Measurements from ENCODE around the gene ZNF814.
"Not testable (repeated sequence)": the region's sequence is repeated elsewhere in the genome, so short reads cannot be mapped to it uniquely, and the experiment has no call there.

Gene ZNF814

GRCh38 chr19:57854117-57854516 lies 34.7 kb downstream of the ZNF814 start:
- not testable (repeated sequence) for DNase-seq

DNA sequence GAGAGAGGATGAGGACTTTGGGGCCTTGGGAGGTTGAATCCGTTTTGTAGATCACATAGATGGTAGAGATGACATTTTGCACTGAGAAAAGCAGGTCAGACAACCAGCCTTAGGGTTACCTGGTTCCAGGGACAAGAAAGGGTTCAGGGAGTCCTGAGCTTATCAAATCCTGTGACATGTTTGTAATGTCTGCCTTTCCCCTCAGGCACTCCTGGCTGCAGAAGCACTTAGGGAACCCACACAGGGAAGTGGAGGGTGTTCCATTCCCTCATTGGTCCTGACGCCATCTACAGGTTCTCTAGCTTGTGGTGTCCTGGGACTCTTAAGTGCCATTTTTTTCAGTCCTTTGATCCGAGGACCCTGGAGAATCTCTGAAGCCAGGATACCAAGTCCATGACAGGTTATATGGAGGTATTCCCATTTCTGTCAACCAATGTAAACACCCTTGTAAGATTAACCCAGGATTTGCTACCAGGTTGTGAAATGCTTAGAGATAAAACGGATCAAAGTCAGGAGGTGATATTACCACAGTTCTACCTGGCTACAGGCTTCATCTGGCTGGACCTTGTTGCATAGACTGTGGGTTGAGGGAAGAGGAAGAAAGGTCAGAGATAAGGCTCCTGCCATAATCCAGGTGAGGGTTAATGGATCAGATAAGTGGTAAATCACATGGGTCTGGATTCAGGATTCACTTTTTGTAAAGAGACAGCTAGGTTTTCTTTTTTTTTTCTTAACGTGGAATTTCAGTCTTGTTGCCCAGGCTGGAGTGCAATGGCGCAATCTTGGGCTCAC lies 36.8 kb downstream of the ZNF814 start:
- not testable (repeated sequence) for DNase-seq

DNA sequence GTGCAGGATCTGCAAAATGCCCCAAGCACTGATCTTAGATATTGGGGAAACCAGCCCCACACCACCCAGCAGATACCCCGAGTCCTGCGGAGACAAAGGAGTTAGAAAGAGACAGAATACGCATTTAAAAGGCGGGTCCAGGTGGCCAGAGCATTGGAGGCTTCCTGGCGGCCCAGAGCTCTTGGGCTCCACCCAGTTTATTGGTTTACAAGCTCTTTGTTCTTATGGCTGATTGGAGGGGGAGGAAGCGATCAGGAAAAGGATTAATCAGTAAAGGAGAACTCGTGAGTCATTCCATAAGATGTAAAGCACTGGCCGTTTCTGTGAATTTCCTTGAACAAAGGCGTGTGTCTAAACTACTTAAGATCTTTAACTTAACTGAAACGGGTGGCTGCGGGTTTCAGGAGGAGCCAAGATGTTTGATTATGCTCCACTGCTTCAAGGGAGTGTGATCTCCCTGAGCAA lies 38.3 kb downstream of the ZNF814 start:
- no peak for DNase-seq

DNA sequence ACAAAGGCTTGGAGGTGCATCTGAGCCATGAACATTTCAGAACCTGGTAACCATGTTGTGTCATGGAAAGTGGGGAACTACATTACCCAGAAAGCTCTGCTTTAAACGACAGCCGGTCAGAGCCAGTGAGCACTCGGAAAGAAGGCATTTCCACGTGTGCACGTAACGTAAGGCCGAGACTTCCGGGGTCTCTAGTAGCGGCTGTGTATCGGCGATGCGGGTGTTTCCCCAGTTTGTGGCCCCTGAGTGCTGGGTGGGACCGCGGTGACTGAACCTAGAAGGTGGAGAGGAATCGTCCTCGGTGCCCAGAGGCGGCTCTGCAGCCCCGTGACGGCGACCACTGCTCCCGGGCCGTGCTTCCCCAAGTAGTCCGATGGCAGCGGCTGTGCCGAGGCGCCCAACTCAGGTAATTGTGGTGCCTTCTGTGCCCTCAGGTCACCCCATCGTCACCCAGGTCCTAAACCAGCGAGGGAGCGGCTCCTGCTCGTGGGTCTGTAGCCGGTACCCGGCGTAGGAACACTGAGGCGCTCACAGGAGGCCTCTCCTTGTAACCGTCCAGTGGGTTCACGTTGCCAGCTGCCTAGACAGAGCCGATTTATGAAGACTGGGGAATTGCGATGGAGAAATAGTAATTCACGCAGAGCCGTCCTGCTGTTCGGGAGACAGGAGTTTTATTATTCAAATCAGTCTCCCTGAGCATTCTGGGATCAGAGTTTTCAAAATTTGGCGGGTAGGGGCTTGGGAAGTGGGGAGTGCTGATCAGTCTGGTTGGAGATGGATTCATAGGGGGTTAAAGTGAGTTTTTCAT lies 39.0 kb downstream of the ZNF814 start, which contains the start of gene ZNF587:
Gene ZNF587 (plus strand): TSS at position 194 of the 808 bp plus-strand sequence. CDS start 180 bp downstream, at position 374.
- peak; percentile 72 for DNase-seq

GRCh38 chr19:57849162-57849665 lies 39.6 kb downstream of the ZNF814 start:
- not testable (repeated sequence) for DNase-seq

DNA sequence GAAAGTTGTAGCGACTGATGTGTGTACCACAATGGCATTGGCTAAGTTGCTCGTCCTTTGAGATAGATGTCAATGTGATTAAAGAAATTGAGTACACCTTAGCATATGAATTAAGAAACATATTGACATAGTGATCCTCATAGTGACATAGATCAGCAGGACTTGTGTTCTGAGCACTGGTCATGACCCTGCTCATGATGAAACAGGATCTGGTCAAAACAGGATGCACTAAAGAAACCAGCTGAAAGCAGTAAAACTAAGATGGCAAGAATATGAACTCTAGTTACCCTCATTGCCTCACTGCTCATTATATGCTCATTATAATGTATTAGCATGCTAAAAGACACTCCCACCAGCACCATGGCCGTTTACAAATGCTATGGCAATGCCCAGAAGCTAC lies 41.7 kb downstream of the ZNF814 start:
- not testable (repeated sequence) for DNase-seq

DNA sequence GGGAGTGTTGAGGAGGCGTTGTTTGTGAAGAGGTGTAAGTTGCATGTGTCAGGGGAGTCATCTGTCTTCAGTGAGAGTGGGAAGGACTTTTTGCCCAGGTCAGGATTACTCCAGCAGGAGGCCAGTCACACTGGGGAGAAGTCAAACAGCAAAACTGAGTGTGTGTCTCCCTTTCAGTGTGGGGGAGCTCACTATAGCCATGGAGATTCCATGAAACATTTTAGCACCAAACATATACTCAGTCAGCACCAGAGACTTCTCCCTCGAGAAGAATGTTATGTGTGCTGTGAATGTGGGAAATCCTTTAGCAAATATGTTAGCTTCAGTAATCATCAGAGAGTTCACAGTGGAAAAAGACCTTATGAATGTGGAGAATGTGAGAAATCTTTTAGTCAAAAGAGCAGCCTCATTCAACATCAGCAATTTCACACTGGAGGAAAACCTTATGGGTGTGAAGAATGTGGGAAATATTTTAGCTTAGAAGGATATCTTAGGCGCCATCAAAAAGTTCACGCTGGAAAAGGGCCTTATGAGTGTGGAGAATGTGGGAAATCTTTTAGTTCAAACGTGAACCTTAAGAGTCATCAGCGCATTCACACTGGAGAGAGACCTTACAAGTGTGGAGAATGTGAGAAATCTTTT lies 47.6 kb downstream of the ZNF814 start:
- no peak for DNase-seq

DNA sequence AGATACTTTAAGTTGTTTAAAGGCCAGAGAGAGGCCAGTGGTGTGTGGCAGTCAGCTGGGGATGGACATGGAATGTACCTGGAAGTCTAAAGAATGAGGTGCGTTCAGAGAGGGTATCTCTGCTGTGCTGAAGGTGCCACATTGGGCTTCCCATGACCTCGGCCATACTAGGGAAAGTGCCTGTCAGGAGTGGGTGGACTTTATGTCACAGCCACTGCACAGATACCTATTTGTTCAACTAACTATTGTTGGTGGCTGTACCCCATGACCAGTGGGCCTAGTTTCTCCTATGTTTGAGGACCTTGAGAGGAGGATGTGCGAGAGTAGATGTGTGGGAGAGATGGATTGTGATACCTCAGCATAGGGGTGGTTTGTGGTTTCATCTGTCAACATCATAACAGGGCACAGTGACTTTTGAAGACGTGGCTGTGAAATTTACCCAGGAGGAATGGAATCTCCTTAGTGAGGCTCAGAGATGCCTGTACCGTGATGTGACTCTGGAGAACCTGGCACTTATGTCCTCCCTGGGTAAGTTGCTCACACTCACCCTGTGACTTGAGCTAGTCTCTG lies 50.1 kb downstream of the ZNF814 start:
- DNase-seq: not testable (repeated sequence)

GRCh38 chr19:57836991-57837390 lies 51.8 kb downstream of the ZNF814 start:
- not testable (repeated sequence) for DNase-seq

DNA sequence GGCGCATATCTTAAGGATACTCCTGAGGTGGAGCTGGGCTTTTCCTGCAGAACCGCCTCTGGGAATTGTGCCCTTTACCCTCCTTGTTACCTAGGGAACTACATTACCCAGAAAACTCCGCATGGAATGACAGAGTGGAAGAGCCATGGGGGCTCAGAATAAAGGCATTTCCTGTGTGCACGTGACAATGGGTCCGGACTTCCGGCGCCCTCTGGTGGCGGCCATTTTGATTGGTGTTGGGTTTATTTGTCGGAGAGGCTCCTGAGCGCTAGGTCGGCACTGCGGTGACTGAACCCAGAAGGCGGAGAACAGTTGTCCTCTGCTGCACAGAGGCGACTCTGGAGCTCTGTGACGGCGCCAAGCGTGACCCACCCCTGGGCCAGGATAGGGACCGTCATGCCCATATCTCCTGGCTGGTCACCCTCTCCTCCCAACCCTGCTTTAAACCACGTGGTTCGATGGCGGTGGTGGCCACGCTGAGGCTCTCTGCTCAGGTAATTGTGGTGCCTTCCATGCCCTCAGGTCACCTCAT lies 58.7 kb downstream of the ZNF814 start, which contains the start of gene ZNF587B:
Gene ZNF587B (plus strand): TSS at position 229 of the 532 bp plus-strand sequence. CDS start 230 bp downstream, at position 459.
- DNase-seq: peak; percentile 45

DNA sequence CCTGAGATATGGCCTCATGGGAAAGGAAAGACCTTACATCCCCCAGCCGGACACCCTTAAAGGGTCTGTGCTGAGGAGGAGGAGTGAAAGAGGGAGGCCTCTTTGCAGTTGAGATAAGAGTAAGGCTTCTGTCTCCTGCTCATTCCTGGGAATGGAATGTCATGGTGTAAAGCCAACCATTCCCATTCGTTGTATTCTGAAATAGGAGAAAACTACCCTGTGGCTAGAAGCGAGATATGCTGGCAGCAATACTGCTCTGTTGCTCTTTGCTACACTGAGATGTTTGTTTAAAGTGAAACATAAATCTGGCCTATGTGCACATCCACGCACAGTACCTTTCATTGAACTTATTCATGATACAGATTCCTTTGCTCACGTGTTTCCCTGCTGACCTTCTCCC lies 59.5 kb downstream of the ZNF814 start:
- DNase-seq: no peak

GRCh38 chr19:57825511-57825910 lies 63.3 kb downstream of the ZNF814 start:
- no peak for DNase-seq

DNA sequence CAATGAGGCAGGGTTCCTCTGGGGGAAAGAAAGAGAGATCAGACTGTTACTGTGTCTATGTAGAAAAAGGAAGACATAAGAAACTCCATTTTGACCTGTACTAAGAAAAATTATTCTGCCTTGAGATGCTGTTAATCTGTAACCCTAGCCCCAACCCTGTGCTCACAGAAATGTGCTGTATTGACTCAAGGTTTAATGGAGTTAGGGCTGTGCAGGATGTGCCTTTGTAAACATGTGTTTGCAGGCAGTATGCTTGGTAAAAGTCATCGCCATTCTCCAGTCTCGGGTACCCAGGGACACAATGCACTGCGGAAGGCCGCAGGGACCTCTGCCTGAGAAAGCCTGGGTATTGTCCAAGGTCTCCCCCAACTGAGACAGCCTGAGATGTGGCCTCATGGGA lies 65.2 kb downstream of the ZNF814 start:
- DNase-seq: not testable (repeated sequence)

DNA sequence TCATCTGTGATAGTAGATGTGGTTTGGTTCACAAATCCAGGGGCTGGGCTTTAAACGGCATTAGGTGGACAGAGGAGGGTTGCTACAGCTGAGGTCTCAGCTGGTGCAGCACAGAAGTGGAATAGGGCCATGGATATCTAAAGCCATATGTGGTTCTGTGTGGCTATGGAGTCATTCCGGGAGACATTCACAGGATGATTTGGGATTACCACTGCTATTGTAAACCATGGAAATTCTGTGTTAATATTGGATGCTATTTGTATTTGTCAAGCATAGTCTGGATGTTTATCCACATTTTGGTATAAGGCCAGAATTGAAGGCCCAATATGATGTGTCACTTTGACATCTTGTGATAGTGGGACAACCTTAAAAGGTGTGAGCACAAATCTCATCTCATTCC lies 65.7 kb downstream of the ZNF814 start:
- not testable (repeated sequence) for DNase-seq

DNA sequence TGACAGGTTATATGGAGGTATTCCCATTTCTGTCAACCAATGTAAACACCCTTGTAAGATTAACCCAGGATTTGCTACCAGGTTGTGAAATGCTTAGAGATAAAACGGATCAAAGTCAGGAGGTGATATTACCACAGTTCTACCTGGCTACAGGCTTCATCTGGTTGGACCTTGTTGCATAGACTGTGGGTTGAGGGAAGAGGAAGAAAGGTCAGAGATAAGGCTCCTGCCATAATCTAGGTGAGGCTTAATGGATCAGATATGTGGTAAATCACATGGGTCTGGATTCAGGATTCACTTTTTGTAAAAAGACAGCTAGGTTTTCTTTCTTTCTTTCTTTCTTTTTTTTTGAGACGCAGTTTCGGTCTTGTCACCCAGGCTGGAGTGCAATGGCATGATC lies 67.3 kb downstream of the ZNF814 start:
- DNase-seq: not testable (repeated sequence)

- not testable (repeated sequence) for DNase-seq
Observed at GRCh38 chr19:57821095-57821494, 67.7 kb downstream of the ZNF814 start.

DNA sequence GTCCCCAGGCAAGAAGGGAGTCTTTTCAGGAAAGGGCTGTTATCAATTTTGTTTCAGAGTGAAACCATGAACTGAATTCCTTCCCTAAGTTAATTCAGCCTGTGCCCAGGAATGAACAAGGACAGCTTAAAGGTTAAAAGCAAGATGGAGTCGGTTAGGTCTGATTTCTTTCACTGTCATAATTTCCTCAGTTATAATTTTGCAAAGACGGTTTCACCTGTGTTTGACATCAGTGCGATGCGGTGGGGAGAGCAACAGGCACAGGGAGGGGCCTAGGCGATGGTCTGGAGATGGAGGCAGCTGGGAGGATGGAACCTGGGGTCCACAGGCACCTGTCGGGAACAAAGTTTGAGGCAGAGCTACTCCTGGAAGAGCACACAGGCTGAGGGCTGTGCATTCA lies 68.2 kb downstream of the ZNF814 start:
- DNase-seq: no peak

DNA sequence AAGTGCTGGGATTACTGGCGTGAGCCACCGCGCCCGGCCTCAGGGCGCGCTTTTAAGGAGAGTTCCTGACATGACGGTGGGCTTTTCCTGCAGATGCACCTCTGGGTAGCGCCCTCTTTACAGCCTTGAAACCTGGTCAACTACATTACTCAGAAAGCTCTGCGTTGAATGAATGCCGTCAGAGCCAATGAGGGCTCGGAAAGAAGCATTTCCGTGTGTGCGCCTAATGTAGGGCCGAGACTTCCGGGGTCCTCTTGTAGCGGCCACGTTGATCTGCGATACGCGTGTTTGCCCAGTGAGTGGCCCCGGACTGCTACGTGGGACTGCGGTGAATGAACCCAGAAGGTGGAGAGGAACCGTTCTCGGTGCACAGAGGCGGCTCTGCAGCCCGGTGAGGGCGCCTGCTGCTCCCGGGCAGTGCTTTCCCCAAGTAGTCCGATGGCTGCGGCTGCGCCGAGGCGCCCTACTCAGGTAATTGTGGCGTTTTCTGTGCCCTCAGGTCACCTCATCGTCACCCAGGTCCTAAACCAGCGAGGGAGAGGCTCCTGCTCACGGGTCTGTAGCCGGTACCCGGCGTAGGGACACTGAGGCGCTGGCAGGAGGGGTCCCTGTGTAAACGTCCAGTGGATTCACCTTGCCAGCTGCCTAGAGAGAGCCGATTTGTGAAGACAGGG lies 69.2 kb downstream of the ZNF814 start:
- DNase-seq: peak; percentile 72

GRCh38 chr19:57818378-57818777 lies 70.5 kb downstream of the ZNF814 start:
- no peak for DNase-seq

DNA sequence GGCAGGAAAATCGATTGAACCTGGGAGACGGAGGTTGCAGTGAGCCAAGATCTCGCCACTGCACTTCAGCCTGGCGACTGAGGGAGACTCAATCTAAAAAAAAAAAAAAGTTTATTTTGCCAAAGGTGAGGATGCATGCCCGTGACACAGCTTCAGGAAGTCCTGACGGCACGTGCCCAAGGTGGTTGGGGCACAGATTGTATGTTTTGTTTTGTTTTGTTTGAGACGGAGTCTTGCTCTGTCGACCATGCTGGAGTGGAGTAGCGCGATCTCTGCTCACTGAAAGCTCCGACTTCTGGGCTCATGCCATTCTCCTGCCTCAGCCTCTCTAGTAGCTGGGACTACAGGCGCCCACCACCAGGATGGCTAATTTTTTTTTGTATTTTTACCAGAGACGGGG lies 70.9 kb downstream of the ZNF814 start:
- no peak for DNase-seq

DNA sequence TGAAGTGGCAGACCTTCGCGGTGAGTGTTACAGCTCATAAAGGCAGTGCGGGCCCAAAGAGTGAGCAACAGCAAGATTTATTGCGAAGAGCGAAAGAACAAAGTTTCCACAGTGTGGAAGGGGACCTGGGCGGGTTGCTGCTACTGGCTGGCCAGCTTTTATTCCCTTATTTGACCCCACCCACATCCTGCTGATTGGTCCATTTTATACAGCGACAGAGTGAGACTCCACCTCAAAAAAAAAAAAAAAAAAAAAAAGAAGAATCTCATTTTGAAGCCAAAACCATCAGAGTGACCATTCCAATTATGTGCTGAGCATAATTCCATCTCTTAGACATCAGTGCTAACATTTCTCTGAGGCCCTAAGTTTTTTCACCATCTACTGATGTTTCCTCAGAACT lies 72.2 kb downstream of the ZNF814 start:
- no peak for DNase-seq

Measured in stimulated activated CD4-positive, alpha-beta T cell treated with anti-CD3 and anti-CD28 coated beads, Interleukin-4, amount 100 ng/mL, for 1 hour (primary cell).